GM20000 (cell line): Measurements from ENCODE around the gene UBE2G2.

Experiments
- DNase-seq: peaks from one replicate; pipeline ENCODE4 v3.0.0; 2012; ENCODE audit warnings: low spot score
- CTCF ChIP-seq: IDR thresholded peaks from 2 replicates; pipeline ENCODE4 v1.5.1; 2012; ENCODE audit warnings: mild to moderate bottlenecking, control low read depth; ENCODE audit errors: extremely low read depth, missing control alignments

UBE2G2 gene

GRCh38 chr21:44810779-44811178, 9.2 kb upstream of the UBE2G2 start:
- TF ChIP-seq CTCF, result no peak
- no peak for DNase-seq

- TF ChIP-seq CTCF, result no peak
- DNase-seq, result no peak
These were observed 4.2 kb upstream of the UBE2G2 start for GRCh38 chr21:44805859-44806258.

- no peak for TF ChIP-seq CTCF
- no peak for DNase-seq
These were observed 3.6 kb upstream of the UBE2G2 start for GRCh38 chr21:44805226-44805625.

DNA sequence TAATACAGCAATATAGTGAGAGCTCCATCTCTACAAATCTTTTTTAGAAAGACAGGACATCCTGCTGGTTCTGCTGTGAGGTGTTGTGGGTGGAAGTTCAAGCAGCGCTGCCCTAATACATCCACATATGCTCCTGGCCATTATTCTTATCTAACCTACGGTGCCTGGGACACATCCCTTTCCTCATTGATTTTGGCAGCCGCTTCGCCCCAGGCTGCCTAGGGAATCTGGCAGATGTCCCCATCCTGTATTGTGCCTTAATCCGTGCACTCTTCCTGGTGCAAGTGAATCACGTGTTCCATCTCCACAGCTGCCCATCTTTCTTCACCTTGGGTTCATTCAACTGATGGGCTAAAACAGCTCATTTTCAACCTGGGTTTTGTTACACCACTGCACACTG, 3.1 kb upstream of the UBE2G2 start:
- no peak for DNase-seq
- no peak for TF ChIP-seq CTCF

- no peak for DNase-seq
- no peak for TF ChIP-seq CTCF
These were observed 2.0 kb upstream of the UBE2G2 start for GRCh38 chr21:44803651-44804050.

- no peak for TF ChIP-seq CTCF
- peak; percentile 38 for DNase-seq
These were observed 955 bp upstream of the UBE2G2 start for GRCh38 chr21:44802396-44803153.

- TF ChIP-seq CTCF, result peak; percentile 23
- DNase-seq, result peak; percentile 83
These were observed 601 bp downstream of the UBE2G2 start for GRCh38 chr21:44800971-44801467.
